Aortic smooth muscle cell (primary cell): ENCODE data around the gene RHOT2. TPM values are rescaled to one million over a fixed set of nuclear protein-coding genes. Genes with fewer than 3 reads are reported as not detected.

ENCODE experiments used
- total RNA-seq: library from RNA; depleted of rRNA; stranded (reverse); fragments of >200 nt; gene quantifications from 2 replicates; pipeline ENCODE4 v1.2.3, GENCODE V29; 2014

RHOT2 gene
- total RNA-seq, 1 donor from 2014 or later = 27.2 TPM

Other genes with a start within 250 kb of the RHOT2 start
- 25.4 and 26.5 TPM in 2 replicates for gene RAB11FIP3, start 242.5 kb upstream of the RHOT2 start, total RNA-seq
- 15.8 and 20.6 TPM in 2 replicates for gene CAPN15, start 140.4 kb upstream of the RHOT2 start, total RNA-seq
- gene PRR35, start 107.7 kb upstream of the RHOT2 start, total RNA-seq = not detected in 2 replicates
- gene NHLRC4, start 101.1 kb upstream of the RHOT2 start, total RNA-seq = 1.7 and 2.6 TPM in 2 replicates
- gene PIGQ, start 98.2 kb upstream of the RHOT2 start, total RNA-seq = 22.5 TPM in 2 replicates
- 8.3 and 10.0 TPM in 2 replicates for gene RAB40C, start 78.1 kb upstream of the RHOT2 start, total RNA-seq
- 0.12 and 0.13 TPM in 2 replicates for gene WFIKKN1, start 37.1 kb upstream of the RHOT2 start, total RNA-seq
- 77.3 and 88.6 TPM in 2 replicates for gene METTL26, start 31.8 kb upstream of the RHOT2 start, total RNA-seq
- 14.2 and 19.3 TPM in 2 replicates for gene MCRIP2, start 26.3 kb upstream of the RHOT2 start, total RNA-seq
- 10.4 and 13.2 TPM in 2 replicates for gene WDR90, start 18.8 kb upstream of the RHOT2 start, total RNA-seq
- gene RHBDL1, start 7.5 kb downstream of the RHOT2 start, total RNA-seq = 3.2 and 4.2 TPM in 2 replicates
- 130 and 188 TPM in 2 replicates for gene STUB1, start 12.3 kb downstream of the RHOT2 start, total RNA-seq
- 26.7 and 27.2 TPM in 2 replicates for gene JMJD8, start 16.2 kb downstream of the RHOT2 start, total RNA-seq
- gene WDR24, start 22.3 kb downstream of the RHOT2 start, total RNA-seq = 2.6 and 3.7 TPM in 2 replicates
- 0.06 and 0.13 TPM in 2 replicates for gene FBXL16, start 37.7 kb downstream of the RHOT2 start, total RNA-seq
- 124 and 143 TPM in 2 replicates for gene METRN, start 47.0 kb downstream of the RHOT2 start, total RNA-seq
- 24.5 and 32.4 TPM in 2 replicates for gene ANTKMT, start 53.0 kb downstream of the RHOT2 start, total RNA-seq
- gene CCDC78, start 58.3 kb downstream of the RHOT2 start, total RNA-seq = 0.79 and 1.1 TPM in 2 replicates
- gene HAGHL, start 59.0 kb downstream of the RHOT2 start, total RNA-seq = 7.2 and 10.8 TPM in 2 replicates
- 31.5 and 38.3 TPM in 2 replicates for gene CIAO3, start 72.9 kb downstream of the RHOT2 start, total RNA-seq
- gene MSLN, start 92.6 kb downstream of the RHOT2 start, total RNA-seq = not detected in 2 replicates
- 10.0 and 13.6 TPM in 2 replicates for gene RPUSD1, start 120.2 kb downstream of the RHOT2 start, total RNA-seq
- gene CHTF18, start 120.5 kb downstream of the RHOT2 start, total RNA-seq = 6.7 and 9.0 TPM in 2 replicates
- not detected in 2 replicates for gene GNG13, start 132.6 kb downstream of the RHOT2 start, total RNA-seq